ENCODE measurements around the gene ITPR1.

DNA sequence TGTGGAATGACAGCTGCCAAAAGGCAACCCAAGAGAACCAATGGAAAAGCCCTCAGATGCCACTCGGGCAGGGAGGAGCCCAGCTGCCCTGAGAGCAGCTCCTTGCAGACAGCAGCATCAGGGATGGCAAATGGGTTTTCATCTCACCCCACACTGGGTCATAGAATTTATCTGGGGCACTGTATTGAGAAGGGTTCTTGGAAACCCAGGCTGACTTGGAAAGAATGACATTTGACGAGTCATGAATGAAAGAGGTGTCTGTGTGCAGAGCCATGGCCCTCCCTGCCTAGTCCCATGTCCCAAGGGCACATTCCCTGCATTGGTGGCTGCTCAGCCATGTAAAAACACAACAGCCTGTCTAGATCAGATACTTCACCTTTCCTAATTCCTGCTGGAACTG, 328.2 kb downstream of the ITPR1 start:
- TF ChIP-seq, protein P1, sequence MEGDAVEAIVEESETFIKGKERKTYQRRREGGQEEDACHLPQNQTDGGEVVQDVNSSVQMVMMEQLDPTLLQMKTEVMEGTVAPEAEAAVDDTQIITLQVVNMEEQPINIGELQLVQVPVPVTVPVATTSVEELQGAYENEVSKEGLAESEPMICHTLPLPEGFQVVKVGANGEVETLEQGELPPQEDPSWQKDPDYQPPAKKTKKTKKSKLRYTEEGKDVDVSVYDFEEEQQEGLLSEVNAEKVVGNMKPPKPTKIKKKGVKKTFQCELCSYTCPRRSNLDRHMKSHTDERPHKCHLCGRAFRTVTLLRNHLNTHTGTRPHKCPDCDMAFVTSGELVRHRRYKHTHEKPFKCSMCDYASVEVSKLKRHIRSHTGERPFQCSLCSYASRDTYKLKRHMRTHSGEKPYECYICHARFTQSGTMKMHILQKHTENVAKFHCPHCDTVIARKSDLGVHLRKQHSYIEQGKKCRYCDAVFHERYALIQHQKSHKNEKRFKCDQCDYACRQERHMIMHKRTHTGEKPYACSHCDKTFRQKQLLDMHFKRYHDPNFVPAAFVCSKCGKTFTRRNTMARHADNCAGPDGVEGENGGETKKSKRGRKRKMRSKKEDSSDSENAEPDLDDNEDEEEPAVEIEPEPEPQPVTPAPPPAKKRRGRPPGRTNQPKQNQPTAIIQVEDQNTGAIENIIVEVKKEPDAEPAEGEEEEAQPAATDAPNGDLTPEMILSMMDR (IDR thresholded peaks at IDR 0.05; ENCODE audit: poor library complexity, severe bottlenecking): no peak
- no peak for TF ChIP-seq MXI1 (conservative IDR thresholded peaks at IDR 0.05; ENCODE audit: poor library complexity, severe bottlenecking)
- TF ChIP-seq RAD21 (conservative IDR thresholded peaks at IDR 0.05): no peak
- no peak for TF ChIP-seq SMC3 (conservative IDR thresholded peaks at IDR 0.05; ENCODE audit: poor library complexity)
- no peak for TF ChIP-seq POLR2AphosphoS5 (IDR thresholded peaks at IDR 0.05)
- no peak for TF ChIP-seq EZH2 (IDR thresholded peaks at IDR 0.05; ENCODE audit: borderline replicate concordance, insufficient read depth, low read length, poor library complexity, severe bottlenecking)
- no peak for TF ChIP-seq TAF1 (IDR thresholded peaks at IDR 0.05; ENCODE audit: low read depth)

All from neural cell (in vitro differentiated cells).